Measurements from ENCODE around the gene GJB2. TPM values are rescaled to one million over a fixed set of nuclear protein-coding genes. Genes with fewer than 3 reads are reported as not detected.

Gene GJB2
- total and polyA plus RNA-seq, 9 donors, result 0.13 to 2.5 (median 0.52) TPM; not detected in 3

DNA sequence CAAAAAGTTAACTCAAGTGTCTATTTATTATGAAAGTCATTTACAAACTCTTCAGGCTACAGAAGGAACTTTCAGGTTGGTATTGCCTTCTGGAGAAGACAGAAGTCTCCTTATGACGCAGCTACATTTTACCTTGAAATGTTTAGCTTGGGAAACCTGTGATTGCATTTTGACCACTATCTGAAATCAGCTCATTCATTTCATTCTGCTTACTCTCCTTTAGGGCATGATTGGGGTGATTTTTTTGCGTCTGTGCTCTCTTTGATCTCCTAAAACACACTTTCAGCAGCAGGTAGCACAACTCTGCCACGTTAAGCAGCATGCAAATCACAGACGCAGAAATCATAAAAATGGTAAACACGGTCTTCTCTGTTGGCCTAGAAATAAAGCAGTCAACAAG lies 29.8 kb upstream of the GJB2 start:
- no peak for DNase-seq
- TF ChIP-seq EP300 (IDR thresholded peaks at IDR 0.05) (no peak), POLR2A (IDR thresholded peaks at IDR 0.05) (no peak)
- TF ChIP-seq, protein P1, sequence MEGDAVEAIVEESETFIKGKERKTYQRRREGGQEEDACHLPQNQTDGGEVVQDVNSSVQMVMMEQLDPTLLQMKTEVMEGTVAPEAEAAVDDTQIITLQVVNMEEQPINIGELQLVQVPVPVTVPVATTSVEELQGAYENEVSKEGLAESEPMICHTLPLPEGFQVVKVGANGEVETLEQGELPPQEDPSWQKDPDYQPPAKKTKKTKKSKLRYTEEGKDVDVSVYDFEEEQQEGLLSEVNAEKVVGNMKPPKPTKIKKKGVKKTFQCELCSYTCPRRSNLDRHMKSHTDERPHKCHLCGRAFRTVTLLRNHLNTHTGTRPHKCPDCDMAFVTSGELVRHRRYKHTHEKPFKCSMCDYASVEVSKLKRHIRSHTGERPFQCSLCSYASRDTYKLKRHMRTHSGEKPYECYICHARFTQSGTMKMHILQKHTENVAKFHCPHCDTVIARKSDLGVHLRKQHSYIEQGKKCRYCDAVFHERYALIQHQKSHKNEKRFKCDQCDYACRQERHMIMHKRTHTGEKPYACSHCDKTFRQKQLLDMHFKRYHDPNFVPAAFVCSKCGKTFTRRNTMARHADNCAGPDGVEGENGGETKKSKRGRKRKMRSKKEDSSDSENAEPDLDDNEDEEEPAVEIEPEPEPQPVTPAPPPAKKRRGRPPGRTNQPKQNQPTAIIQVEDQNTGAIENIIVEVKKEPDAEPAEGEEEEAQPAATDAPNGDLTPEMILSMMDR (IDR thresholded peaks at IDR 0.05), result no peak
- intact Hi-C loops (cut with DNase I), result no loop called here

DNA sequence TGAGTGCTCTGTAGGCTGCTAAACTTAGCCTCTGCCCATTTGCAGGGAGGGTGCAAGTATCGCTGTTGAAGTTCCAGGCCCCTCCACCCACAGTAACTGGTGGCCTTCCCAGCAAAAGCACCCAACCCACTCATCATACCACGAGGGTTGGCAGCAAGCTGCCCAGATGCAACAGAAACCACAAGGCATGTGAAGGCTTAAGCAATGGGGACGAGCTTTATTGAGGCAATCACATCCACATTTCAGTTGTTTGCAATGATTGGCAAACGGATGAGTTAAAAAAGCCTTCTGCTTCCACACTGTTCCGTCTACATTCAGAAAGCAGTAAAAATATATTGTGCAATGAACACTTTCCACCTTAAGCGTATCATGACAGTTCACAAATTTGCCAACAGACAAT lies 29.0 kb upstream of the GJB2 start:
- TF ChIP-seq EP300 (IDR thresholded peaks at IDR 0.05), result no peak
- TF ChIP-seq, protein P1 (IDR thresholded peaks at IDR 0.05), result no peak
- TF ChIP-seq POLR2A (IDR thresholded peaks at IDR 0.05), result no peak
- Histone ChIP-seq H3K27me3 (no peaks in the 10 kb centered on the region), H3K36me3 (no peaks in the 10 kb centered on the region), H3K4me3 (no peak overlapping the region), H3K9me3 (peaks cover 0 to 4% of the 10 kb centered on the region in 2 donors), H3K4me1 (ENCODE audit: insufficient read depth) (no peaks in the 10 kb centered on the region), H3K27ac (no peak overlapping the region)
- intact Hi-C loops (cut with DNase I), result no loop called here
- DNase-seq, result no peak
- WGBS, 3 donors, result 78 to 85% (median 78%) methylated on average over 6 of the region's 6 CpGs

More for the DNA sequence above, 29.8 kb upstream of the GJB2 start:
- H3K9me3 ChIP-seq, result peaks cover 0 to 4% of the 10 kb centered on the region in 2 donors
- WGBS, 3 donors, result 67 to 80% (median 74%) methylated on average over 5 of the region's 5 CpGs
- H3K36me3 ChIP-seq, result no peaks in the 10 kb centered on the region
- no peaks in the 10 kb centered on the region for H3K27me3 ChIP-seq
- no peaks in the 10 kb centered on the region for H3K4me1 ChIP-seq (ENCODE audit: insufficient read depth)
- no peak overlapping the region for H3K27ac ChIP-seq
- H3K4me3 ChIP-seq, result no peak overlapping the region

DNA sequence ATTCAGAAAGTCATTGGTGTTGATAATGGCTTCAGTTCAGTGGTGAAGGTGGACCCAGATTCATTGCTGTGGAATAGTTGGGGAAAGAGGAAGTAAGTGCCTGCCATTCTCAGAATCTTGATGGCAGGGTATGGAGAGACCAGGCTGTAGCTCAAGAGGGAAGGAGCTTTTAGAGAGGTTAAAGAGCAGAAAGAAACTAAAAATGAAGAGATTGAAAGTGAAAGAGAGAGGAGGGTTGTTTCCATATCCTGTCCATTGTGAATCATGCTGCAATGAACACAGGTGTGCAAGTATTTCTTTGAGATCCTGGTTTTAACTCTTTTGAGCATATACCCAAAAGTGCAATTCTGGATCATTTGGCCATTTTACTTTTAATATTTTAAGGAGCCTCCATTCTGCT lies 26.8 kb upstream of the GJB2 start:
- DNase-seq, result no peak
- peaks cover 0 to under 1% of the 10 kb centered on the region in 2 donors for H3K9me3 ChIP-seq
- intact Hi-C loops (cut with DNase I), result no loop called here
- no peaks in the 10 kb centered on the region for H3K4me1 ChIP-seq (ENCODE audit: insufficient read depth)
- no peaks in the 10 kb centered on the region for H3K27me3 ChIP-seq
- H3K27ac ChIP-seq, result no peak overlapping the region
- TF ChIP-seq EP300 (IDR thresholded peaks at IDR 0.05) (no peak), POLR2A (IDR thresholded peaks at IDR 0.05) (no peak)
- TF ChIP-seq, protein P1 (IDR thresholded peaks at IDR 0.05), result no peak
- no peak overlapping the region for H3K4me3 ChIP-seq
- no peaks in the 10 kb centered on the region for H3K36me3 ChIP-seq

DNA sequence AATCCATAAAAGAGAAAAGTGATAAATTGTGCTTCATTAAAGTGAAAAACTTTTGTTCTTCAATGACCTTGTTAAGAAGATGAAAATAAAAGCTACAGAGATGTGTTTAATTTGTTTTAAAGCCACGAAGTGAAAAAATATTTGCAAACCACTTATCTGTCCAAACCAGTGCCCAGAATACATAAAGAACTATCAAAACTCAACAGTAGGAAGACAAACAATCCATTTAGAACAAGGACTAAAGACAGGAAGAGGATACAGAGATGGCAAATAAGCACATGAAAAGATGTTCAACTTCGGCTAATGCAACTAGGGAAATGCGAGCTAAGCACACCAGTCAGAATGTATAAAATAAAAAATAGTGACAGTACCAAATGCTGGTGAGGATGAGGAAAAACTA lies 24.4 kb upstream of the GJB2 start:
- no peak overlapping the region for H3K27ac ChIP-seq
- intact Hi-C loops (cut with DNase I), result no loop called here
- no peaks in the 10 kb centered on the region for H3K27me3 ChIP-seq
- DNase-seq, result no peak
- TF ChIP-seq, protein P1 (IDR thresholded peaks at IDR 0.05), result no peak
- TF ChIP-seq EP300 (IDR thresholded peaks at IDR 0.05) (no peak), POLR2A (IDR thresholded peaks at IDR 0.05) (no peak)
- no peak overlapping the region for H3K4me3 ChIP-seq
- 51 to 59% (median 57%) methylated on average over 3 of the region's 3 CpGs for WGBS, 3 donors
- H3K9me3 ChIP-seq, result peaks cover 0 to 2% of the 10 kb centered on the region in 2 donors
- no peaks in the 10 kb centered on the region for H3K4me1 ChIP-seq (ENCODE audit: insufficient read depth)
- H3K36me3 ChIP-seq, result no peaks in the 10 kb centered on the region

All from ovary (tissue), 9 donors.